Neuronal stem cell (in vitro differentiated cells): ENCODE measurements around the gene NEUROG2.
A peak's percentile ranks its signal among the peaks of the same experiment; 100 is the strongest.
"Not testable (repeated sequence)": the region's sequence is repeated elsewhere in the genome, so short reads cannot be mapped to it uniquely, and the experiment has no call there.

Experiments
- DNase-seq: peaks from one replicate; pipeline ENCODE4 v3.0.0-alpha.2; 2013; ENCODE audit warnings: low spot score
- H2AFZ ChIP-seq: one replicate; pipeline ENCODE4 v1.6.1; 2013; ENCODE audit warnings: mild to moderate bottlenecking, low read length, inconsistent platforms
- H2AK5ac ChIP-seq: 2 replicates; pipeline ENCODE4 v1.6.1; 2013; ENCODE audit warnings: low read depth, mild to moderate bottlenecking, inconsistent platforms, low read length, moderate library complexity, mixed read lengths
- H2BK120ac ChIP-seq: 2 replicates; pipeline ENCODE4 v1.6.1; 2013; ENCODE audit warnings: low read depth, mild to moderate bottlenecking, inconsistent platforms, low read length, moderate library complexity, mixed read lengths
- H2BK12ac ChIP-seq: one replicate; pipeline ENCODE4 v1.6.1; 2013; ENCODE audit warnings: low read length, inconsistent platforms
- H2BK15ac ChIP-seq: 2 replicates; pipeline ENCODE4 v1.6.1; 2013; ENCODE audit warnings: mild to moderate bottlenecking, low read length, inconsistent platforms, mixed read lengths
- H2BK5ac ChIP-seq: one replicate; pipeline ENCODE4 v1.6.1; 2013; ENCODE audit warnings: inconsistent platforms, mild to moderate bottlenecking, low read length, moderate library complexity
- H3K14ac ChIP-seq: one replicate; pipeline ENCODE4 v1.6.1; 2013; ENCODE audit warnings: low read length, inconsistent platforms
- H3K18ac ChIP-seq: 2 replicates; pipeline ENCODE4 v1.6.1; 2013; ENCODE audit warnings: low read length, inconsistent platforms
- H3K23ac ChIP-seq: 2 replicates; pipeline ENCODE4 v1.6.1; 2013; ENCODE audit warnings: low read depth, mild to moderate bottlenecking, mixed read lengths, low read length, inconsistent platforms; ENCODE audit not compliant: poor library complexity
- H3K27ac ChIP-seq: replicated peaks from 3 replicates; pipeline ENCODE4 v1.5.1; 2013; ENCODE audit warnings: low read length, inconsistent platforms
- H3K27me3 ChIP-seq, 3 experiments: 2 replicates each; pipeline ENCODE4 v1.6.1; 2013; ENCODE audit warnings: low read length in 3 of 3, mild to moderate bottlenecking in 2 of 3, inconsistent platforms in 1 of 3, low read depth in 1 of 3, mixed read lengths in 1 of 3, moderate library complexity in 1 of 3; ENCODE audit not compliant: control insufficient read depth in 3 of 3, insufficient read depth in 3 of 3
- H3K36me3 ChIP-seq, 2 donors: replicated peaks in 1 of 2; 2 replicates each; pipeline ENCODE4 v1.6.1; 2013; ENCODE audit warnings: low read length in 2 of 2; ENCODE audit not compliant: control insufficient read depth in 2 of 2, insufficient read depth in 2 of 2
- H3K4ac ChIP-seq: 2 replicates; pipeline ENCODE4 v1.6.1; 2013; ENCODE audit warnings: inconsistent platforms, mild to moderate bottlenecking, low read length, moderate library complexity
- H3K4me1 ChIP-seq, 2 donors: 1 replicate in 1 of 2; 2 replicates in 1 of 2; pipeline ENCODE4 v1.6.1; 2013; ENCODE audit warnings: low read length in 2 of 2, low read depth in 1 of 2; ENCODE audit not compliant: control insufficient read depth in 2 of 2, insufficient read depth in 1 of 2
- H3K4me2 ChIP-seq: one replicate; pipeline ENCODE4 v1.6.1; 2013; ENCODE audit warnings: mild to moderate bottlenecking, low read length, inconsistent platforms; ENCODE audit not compliant: insufficient read depth, poor library complexity, severe bottlenecking
- H3K4me3 ChIP-seq, 2 donors: 2 replicates each; pipeline ENCODE4 v1.5.1; 2013; ENCODE audit warnings: low read length in 2 of 2, mild to moderate bottlenecking in 2 of 2, inconsistent platforms in 1 of 2, moderate library complexity in 1 of 2
- H3K79me1 ChIP-seq: one replicate; pipeline ENCODE4 v1.6.1; 2013; ENCODE audit warnings: low read depth, mild to moderate bottlenecking, inconsistent platforms, low read length, moderate library complexity
- H3K9ac ChIP-seq: one replicate; pipeline ENCODE4 v1.6.1; 2013; ENCODE audit warnings: mild to moderate bottlenecking, low read depth, low read length, inconsistent platforms; ENCODE audit not compliant: poor library complexity
- H3K9me3 ChIP-seq, 2 donors: replicated peaks in 1 of 2; 2 replicates each; pipeline versions ENCODE3 to v1.6.1; 2013; ENCODE audit warnings: low read length in 2 of 2, mild to moderate bottlenecking in 2 of 2, inconsistent platforms in 1 of 2, low read depth in 1 of 2, mixed read lengths in 1 of 2, moderate library complexity in 1 of 2; ENCODE audit not compliant: control insufficient read depth in 2 of 2, insufficient read depth in 1 of 2
- H4K8ac ChIP-seq: one replicate; pipeline ENCODE4 v1.6.1; 2013; ENCODE audit warnings: low read depth, mild to moderate bottlenecking, inconsistent platforms, low read length, moderate library complexity
- H4K91ac ChIP-seq: one replicate; pipeline ENCODE4 v1.6.1; 2013; ENCODE audit warnings: low read length, low read depth, mild to moderate bottlenecking, inconsistent platforms; ENCODE audit not compliant: poor library complexity
- WGBS, 2 donors: extraction: QIAGEN DNeasy Blood & Tissue Kit; methylation state at CpG; one replicate each; pipeline ENCODE4 v1.1.7; 2013; ENCODE audit warnings: missing lambda C conversion rate in 2 of 2, mixed read lengths in 1 of 2; ENCODE audit not compliant: insufficient read length in 2 of 2, insufficient replicate concordance in 1 of 2; ENCODE audit errors: extremely low coverage in 2 of 2; 5-methylcytosine and 5-hydroxymethylcytosine counted together

Gene NEUROG2

GRCh38 chr4:112526061-112526460 is 10.1 kb upstream of the NEUROG2 start:
- H3K79me1 ChIP-seq: no peaks in the 10 kb centered on the region
- H3K18ac ChIP-seq: no peak overlapping the region
- H2BK15ac ChIP-seq: no peak overlapping the region
- H3K4me1 ChIP-seq: peaks cover 3 to 4% of the 10 kb centered on the region in 2 donors
- no peaks in the 10 kb centered on the region for H3K36me3 ChIP-seq
- H3K27me3 ChIP-seq: peaks cover 0 to 70% (median 16%) of the 10 kb centered on the region in 3 experiments
- no peak overlapping the region for H3K4me3 ChIP-seq
- H4K91ac ChIP-seq: no peak overlapping the region
- no peak overlapping the region for H3K14ac ChIP-seq
- no peak overlapping the region for H3K9ac ChIP-seq
- no CpG with 5 or more reads among the region's 1 CpG for WGBS, 2 donors
- peaks cover 0 to 8% of the 10 kb centered on the region in 2 donors for H3K9me3 ChIP-seq
- no peak overlapping the region for H2BK5ac ChIP-seq
- H2BK120ac ChIP-seq: no peak overlapping the region
- no peak overlapping the region for H2BK12ac ChIP-seq
- H3K23ac ChIP-seq: no peak overlapping the region
- H3K4me2 ChIP-seq: no peak overlapping the region
- no peak overlapping the region for H3K4ac ChIP-seq
- DNase-seq: no peak
- H4K8ac ChIP-seq: no peak overlapping the region
- H2AK5ac ChIP-seq: no peak overlapping the region
- no peak overlapping the region for H2AFZ ChIP-seq
- no peak overlapping the region for H3K27ac ChIP-seq

DNA sequence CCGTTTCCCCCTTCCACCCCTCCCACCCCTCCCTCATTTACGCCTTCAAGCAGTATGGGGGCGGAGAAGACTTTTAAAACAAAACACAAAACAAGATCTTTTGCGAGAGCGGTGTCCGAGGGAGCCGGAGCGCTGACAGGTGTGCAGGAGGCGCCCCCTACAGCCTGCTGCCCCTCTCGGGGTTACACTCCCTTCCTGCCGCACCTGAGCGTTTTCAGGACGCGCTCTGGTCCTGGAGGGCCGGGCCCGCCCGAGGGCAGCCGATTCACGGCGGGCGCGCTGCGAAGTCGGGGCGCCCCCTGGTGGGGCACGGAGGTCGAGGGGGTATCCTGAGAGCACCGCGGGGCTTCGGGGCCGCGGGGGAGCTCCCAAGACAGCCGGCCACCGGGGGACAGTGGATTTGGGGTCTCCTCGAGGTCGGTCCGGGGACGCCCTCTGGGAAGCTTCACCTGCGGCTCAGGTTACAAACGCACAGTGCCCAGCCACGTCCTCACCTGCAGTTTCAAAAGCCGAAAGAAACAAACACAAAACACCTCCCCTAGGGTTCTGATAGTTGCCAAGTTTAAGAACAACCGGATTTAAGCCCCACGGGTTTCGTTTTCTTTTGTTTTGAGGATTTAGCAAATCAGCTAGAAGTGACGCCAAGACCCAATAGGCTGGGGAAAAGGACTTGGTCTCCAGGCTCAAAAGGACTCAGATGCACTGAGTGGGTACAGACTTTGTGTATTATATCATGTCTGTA is 8.0 kb upstream of the NEUROG2 start:
- H3K9me3 ChIP-seq: peaks cover 0 to 8% of the 10 kb centered on the region in 2 donors
- no peak overlapping the region for H2AK5ac ChIP-seq
- no peak overlapping the region for H2BK120ac ChIP-seq
- H3K4me3 ChIP-seq: no peak overlapping the region
- WGBS, 2 donors: no CpG with 5 or more reads among the region's 46 CpGs
- H3K14ac ChIP-seq: no peak overlapping the region
- H3K27ac ChIP-seq: no peak overlapping the region
- no peak overlapping the region for H2BK5ac ChIP-seq
- H3K4me2 ChIP-seq: peak overlapping the region; percentile 39
- H2AFZ ChIP-seq: peak overlapping the region; percentile 57
- H3K4me1 ChIP-seq: peaks cover 13 to 18% of the 10 kb centered on the region in 2 donors
- H2BK15ac ChIP-seq: no peak overlapping the region
- H3K27me3 ChIP-seq: peaks cover 0 to 88% (median 33%) of the 10 kb centered on the region in 3 experiments
- H3K4ac ChIP-seq: no peak overlapping the region
- H4K8ac ChIP-seq: no peak overlapping the region
- H3K79me1 ChIP-seq: no peaks in the 10 kb centered on the region
- H3K9ac ChIP-seq: no peak overlapping the region
- peak; percentile 72 for DNase-seq
- H3K23ac ChIP-seq: no peak overlapping the region
- H4K91ac ChIP-seq: no peak overlapping the region
- H2BK12ac ChIP-seq: no peak overlapping the region
- peak overlapping the region; percentile 76 for H3K18ac ChIP-seq
- H3K36me3 ChIP-seq: no peaks in the 10 kb centered on the region

DNA sequence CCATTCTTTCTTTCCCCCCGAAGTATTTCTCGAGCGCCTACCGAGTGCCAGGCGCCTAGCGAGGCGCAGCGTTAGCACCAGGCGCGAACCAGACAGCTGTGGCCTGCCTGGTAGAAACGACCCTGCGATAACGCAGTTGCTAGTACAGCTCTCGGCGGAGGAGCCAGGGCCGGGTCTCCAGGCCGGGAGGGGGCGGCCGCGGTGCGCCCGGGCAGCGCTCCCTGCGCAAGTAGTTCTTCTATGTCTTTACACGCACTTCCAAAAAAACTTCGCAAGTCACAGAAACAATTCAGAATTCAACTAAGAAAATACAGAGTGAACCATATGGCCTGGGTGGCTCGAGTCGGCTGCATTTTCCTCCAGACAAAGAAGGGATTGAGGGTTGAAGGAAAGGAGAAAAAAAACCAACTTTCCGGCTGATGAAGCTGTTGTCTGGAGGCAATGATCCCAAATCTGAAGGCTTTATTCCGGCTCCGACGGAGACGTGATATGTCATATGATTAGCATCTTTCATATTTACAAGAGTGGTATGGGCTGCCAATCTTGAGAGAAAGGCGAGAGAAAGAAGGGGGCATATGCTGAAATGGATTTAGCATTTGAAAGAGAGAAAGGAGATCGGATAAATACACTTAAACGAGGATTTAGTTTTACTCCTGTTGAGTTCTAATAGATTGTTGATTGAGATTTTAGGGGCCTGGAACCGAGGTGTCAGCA is 7.2 kb upstream of the NEUROG2 start:
- H3K27ac ChIP-seq: no peak overlapping the region
- no peak overlapping the region for H4K91ac ChIP-seq
- no peak overlapping the region for H2BK12ac ChIP-seq
- no peaks in the 10 kb centered on the region for H3K36me3 ChIP-seq
- peak; percentile 59 for DNase-seq
- peak overlapping the region; percentile 6 to 58 for H3K4me3 ChIP-seq
- no peak overlapping the region for H2BK120ac ChIP-seq
- no peak overlapping the region for H2AK5ac ChIP-seq
- WGBS, 2 donors: no CpG with 5 or more reads among the region's 37 CpGs
- H3K23ac ChIP-seq: no peak overlapping the region
- no peak overlapping the region for H3K14ac ChIP-seq
- no peak overlapping the region for H3K9ac ChIP-seq
- no peak overlapping the region for H4K8ac ChIP-seq
- H3K9me3 ChIP-seq: peaks cover 0 to 8% of the 10 kb centered on the region in 2 donors
- peaks cover 13 to 18% of the 10 kb centered on the region in 2 donors for H3K4me1 ChIP-seq
- H3K4ac ChIP-seq: no peak overlapping the region
- H2BK5ac ChIP-seq: no peak overlapping the region
- H3K27me3 ChIP-seq: peaks cover 0 to 93% (median 37%) of the 10 kb centered on the region in 3 experiments
- peak overlapping the region; percentile 44 for H2AFZ ChIP-seq
- peak overlapping the region; percentile 39 for H3K4me2 ChIP-seq
- H2BK15ac ChIP-seq: no peak overlapping the region
- H3K18ac ChIP-seq: no peak overlapping the region
- H3K79me1 ChIP-seq: no peaks in the 10 kb centered on the region

DNA sequence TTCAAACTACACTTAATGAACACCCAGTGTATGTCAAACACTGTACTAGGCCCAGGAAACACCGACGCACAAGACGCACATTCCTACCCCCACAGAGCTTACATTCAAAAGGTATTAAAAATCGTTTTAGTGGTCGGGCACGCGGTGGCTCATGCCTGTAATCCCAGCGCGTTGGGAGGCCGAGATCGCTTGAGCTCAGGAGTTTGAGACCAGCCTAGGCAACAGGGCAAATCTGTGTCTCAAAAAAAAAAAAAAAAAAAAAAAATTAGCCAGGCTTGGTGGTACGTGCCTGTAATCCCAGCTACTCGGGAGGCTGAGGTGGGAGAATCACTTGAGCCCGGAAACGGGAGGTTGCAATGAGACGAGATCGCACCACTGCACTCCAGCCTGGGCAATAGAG is 6.5 kb upstream of the NEUROG2 start:
- H3K4me2 ChIP-seq, H3K18ac ChIP-seq, H2BK120ac ChIP-seq, H3K4ac ChIP-seq, H2AFZ ChIP-seq, H3K14ac ChIP-seq, H2AK5ac ChIP-seq, H3K4me3 ChIP-seq, H2BK12ac ChIP-seq, H3K9me3 ChIP-seq, H3K27ac ChIP-seq, H3K23ac ChIP-seq, H3K9ac ChIP-seq, H3K79me1 ChIP-seq, H2BK5ac ChIP-seq, H4K8ac ChIP-seq, H3K36me3 ChIP-seq, DNase-seq, H2BK15ac ChIP-seq, H4K91ac ChIP-seq: not testable (repeated sequence)
- Histone ChIP-seq H3K4me1 (peaks cover 13 to 18% of the 10 kb centered on the region in 2 donors), H3K27me3 (peaks cover 0 to 96% (median 44%) of the 10 kb centered on the region in 3 experiments)
- no CpG with 5 or more reads among the region's 17 CpGs for WGBS, 2 donors
